Measurements from ENCODE around the gene MTCL1.

Gene MTCL1

DNA sequence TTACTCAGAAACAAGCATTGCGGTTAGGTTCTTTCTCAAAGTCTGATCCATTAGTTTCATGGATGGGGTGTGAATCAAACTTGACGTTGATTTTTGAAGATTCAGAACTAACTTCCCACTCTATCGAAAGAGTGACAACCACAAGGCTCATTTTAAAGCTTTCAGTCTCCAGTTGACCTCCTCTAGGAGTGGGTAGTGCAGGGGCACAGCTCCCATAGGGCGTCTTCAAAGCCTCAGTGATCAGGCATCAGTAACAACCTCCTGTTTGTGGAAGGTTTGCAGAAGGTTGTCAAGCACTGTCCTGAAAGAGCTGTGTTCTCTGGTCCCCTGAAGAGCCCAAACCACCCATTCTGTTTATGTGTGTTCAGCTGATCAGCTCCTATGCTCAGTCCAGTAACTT is 10.2 kb downstream of the MTCL1 start:
- DNase-seq = no peak

GRCh38 chr18:8717011-8717770 is 11.8 kb downstream of the MTCL1 start:
- no peak for DNase-seq

- no peak for DNase-seq
Measured at GRCh38 chr18:8718401-8718913, 13.1 kb downstream of the MTCL1 start.

GRCh38 chr18:8719192-8719591 is 13.8 kb downstream of the MTCL1 start:
- DNase-seq = no peak

- no peak for DNase-seq
Measured at GRCh38 chr18:8720141-8720540, 14.8 kb downstream of the MTCL1 start.

DNA sequence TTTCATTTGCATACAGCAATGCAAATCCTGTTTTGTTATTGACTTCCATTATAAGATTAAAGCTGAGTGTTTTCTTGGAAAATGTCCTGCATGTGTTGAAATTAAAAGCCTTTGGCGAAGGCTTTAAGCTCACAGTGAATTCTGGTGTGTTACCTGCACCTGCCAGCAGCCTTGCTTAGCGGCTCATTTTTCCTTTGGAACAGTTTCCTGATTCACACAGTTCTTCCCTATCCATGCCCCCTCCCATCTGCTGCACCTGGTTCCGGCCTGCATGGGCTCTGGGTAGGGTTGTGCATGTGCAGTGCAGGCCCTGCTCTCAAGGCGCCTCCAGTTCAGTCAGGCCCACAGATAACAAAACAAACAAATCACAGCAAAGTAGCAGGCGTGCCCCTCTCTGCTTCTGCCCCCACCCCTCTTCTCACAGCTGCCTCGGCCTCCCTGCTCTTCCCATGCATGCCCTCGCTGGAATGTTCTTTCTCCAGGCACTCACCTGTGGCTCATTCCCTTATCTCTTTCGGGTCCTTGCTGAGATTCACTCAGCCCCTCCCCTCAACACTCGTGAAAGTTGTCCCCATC is 15.8 kb downstream of the MTCL1 start:
- DNase-seq = no peak

DNA sequence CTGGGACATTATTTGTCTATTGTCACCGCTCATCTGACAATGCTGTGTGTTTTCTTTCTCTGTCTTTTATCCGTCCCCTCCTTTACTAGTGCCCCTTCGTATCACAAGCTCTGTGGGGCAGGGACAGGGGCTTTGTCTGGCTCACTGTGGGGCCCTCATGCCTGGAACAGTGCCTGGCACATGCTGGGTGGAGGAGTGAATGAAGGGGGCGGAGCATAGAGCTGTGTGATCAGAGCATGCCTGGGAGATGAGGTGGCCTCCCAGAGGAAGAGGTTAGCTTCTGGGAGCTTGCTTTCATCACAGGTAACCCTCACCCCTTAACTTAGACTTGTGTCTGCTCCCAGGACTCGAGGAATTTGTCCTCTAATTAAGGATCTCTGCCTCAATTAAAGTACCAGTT is 16.4 kb downstream of the MTCL1 start:
- no peak for DNase-seq

- no peak for DNase-seq
Measured at GRCh38 chr18:8722946-8723820, 17.8 kb downstream of the MTCL1 start.

DNA sequence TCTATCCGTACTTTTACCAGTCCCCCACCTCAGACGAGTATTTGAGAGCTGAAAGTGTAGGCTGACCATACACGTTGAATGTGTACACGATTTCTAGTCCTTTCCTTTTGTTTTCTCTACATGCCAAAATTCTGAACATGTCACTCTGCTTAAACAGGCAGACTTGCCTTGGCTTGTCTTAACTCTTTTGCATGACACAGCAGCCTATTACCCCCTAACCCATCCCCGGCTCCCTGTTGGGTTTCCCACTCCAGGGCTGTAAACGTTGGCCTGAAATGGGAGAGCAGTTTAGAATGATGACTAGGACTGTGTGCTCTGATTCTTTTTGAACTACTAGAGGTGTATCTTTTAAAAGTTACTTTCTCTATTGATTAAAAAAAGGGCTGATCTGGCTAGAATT is 19.1 kb downstream of the MTCL1 start:
- no peak for DNase-seq

GRCh38 chr18:8726281-8726680 is 20.9 kb downstream of the MTCL1 start:
- no peak for DNase-seq

DNA sequence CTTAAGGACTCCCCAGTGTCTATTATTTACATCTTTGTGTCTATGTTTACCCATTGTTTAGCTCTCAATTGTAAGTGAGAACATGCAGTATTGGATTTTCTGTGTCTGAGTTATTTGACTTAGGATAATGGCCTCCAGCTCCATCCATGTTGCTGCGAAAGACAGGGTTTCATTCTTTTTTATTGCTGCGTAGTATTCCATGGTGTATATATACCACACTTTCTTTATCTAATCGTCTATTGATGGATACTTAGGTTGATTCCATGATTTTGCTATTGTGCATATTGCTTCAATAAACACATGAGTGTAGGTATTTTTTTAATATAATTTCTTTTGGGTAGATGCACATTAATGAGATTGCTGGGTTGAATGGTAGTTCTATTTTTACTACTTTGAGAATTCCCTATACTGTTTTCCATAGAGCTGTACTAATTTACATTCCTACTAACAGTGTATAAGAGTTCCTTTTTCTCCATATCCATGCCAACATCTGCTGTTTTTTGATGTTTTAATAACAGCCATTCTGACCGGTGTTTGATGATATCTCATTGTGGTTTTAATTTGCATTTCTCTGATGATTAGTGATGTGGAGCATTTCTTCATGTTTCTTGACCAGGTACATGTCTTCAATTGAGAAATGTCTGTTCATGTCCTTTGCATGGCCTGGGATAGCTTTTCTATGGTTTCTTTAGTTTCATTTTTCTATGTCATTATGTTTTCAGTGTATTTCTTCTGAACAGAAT is 21.8 kb downstream of the MTCL1 start:
- DNase-seq = no peak

DNA sequence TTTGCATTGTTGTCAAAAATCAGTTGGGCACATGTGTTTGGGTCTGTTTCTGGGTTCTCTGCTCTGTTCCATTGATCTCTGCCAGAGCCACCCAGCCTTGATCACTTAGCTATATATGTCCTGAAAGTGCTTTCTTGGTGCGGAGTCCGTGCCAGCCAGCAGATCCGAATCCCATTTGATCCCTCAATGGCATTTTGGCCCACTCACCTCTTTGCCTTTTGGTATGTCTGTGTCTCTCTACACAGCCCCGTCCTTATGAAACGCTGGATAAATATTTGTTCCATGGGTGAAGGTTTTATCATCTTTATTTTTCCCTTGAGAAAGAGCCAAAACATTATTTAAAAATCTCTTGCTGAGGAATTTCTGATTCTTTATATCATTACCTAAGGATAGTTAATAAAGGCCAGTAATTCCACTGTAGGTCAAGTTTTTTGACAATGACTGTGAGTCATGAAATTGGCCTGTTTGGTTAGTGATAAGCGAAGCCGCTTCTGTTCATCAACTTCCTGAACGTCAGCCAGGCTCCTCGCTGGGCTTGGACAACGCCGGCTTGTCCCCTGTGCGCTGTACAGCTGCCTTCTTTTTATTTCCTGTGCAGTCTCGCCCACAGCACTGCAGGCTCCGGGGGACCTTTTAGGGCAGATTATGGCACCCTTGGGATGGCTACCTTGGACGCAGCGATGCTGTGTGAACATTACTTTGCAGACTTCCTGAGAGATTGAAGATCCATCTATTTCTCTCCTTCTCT is 24.9 kb downstream of the MTCL1 start:
- DNase-seq = no peak

GRCh38 chr18:8732442-8733360 is 27.3 kb downstream of the MTCL1 start:
- DNase-seq = no peak

DNA sequence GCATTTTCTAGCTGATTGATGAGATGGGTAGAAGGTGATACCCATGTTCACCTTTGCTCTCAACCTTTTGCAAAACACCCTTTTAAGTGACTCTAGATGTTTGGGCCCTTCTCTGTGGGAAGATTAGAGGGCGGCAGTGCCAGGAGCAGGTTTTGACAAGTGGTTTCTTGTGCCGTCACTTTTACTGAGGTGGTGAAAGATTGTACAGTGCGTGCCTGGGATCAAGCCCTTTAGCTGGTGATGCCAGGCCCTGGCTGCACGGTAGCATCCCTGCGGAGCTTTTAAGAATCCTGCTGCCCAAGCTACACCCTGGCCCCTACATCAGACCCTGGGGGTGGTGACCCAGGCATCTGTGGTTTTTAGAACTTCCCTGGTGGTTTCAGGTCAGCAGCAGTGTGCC is 29.1 kb downstream of the MTCL1 start:
- no peak for DNase-seq

GRCh38 chr18:8735274-8735673 is 29.9 kb downstream of the MTCL1 start:
- DNase-seq = no peak

- DNase-seq = no peak
Measured at GRCh38 chr18:8741117-8741516, 35.8 kb downstream of the MTCL1 start.

DNA sequence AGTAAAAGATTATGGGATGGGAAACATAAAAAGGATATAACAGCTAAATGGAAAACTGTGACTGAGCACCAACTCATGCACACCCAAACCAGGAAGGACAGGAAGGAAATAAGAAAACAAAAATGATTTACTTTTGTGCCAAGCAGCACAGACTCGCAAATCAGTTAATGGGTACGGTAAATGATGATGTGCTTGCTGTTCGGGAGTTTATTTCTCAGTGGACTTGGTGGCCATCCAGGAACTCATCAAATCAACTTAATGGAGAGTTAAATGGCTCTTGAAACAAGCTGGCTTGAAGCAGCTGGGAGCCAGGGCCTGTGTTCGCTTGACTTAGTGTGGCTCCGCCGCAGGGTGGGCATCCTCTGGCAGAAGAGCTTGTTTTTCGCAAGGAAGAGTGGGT is 36.2 kb downstream of the MTCL1 start:
- DNase-seq = no peak

DNA sequence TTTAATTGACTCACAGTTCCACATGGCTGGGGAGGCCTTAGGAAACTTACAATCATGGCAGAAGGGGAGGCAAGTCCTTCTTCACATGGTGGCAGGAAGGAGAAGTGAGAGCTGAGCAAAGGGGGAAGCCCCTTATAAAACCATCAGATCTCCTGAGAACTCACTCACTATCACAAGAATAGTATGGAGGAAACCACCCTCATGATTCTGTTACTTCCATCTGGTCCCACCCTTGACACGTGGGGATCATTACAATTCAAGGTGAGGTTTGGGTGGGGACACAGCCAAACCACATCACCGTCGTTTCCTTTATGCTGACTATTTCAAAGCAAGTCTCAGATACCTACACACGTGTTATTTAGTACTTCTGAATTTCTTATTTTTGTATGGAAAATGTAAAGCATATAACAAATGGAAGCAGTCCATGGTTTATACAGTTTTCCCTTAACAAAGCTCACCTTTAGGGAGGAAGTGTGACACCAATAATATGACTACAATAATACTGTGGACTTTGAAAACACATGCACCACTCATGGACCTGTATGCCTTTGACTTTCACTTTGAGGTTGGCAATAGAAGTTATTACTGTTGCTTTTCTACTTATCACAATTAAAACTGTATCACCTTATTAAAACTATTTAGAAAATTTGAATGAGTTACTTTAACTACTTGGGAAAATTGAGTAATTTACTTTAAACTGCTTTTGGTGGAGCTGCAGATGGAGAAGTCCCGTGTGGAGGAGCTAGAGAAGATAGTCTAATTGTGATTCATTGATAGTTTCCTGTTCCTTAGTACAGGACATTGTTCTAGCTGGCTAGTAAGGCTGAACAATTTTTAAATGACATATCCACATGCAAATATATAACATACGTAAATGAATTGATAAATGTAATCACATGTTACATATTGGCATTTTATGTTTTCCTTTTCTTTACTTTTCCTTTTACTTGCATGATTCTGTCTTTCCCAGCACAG is 37.3 kb downstream of the MTCL1 start:
- no peak for DNase-seq

DNA sequence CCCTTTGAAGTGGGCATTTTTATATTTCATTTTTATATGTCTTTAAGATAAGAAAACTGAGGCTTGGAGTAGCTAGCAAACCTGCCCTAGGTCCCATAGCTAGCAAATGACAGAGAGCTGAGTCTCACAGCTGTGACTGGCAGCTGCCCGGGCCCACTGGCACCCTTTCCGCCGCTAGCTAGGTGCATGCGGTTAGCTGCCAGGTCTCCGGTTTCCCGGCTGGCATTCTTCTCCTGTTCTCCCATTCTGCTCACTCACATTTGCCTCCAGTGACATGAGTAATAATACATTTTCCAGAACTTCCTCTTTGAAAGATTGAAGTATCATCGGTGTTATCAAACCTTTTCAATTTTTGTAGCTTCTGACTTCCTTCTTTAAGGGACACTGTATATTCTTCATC is 38.7 kb downstream of the MTCL1 start:
- no peak for DNase-seq

DNA sequence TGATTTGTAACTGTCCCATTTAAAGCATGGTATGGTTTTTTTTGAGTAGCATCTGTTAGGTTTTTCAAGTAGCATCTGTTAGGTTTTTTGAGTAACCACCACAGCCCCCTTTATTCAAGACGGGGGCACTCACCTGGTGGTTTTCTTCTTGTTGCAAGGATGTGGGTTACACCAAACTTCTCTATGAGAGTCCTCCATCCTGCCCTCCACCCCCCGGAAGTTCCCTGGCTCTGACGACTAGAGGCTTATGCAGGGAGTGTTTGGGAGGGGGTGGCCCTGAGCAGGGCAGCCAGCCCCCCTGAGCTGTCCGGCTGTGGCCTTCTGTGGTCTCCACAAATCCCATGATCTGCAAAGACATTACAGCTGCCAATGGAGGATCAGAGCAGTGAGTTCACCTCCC is 39.3 kb downstream of the MTCL1 start:
- DNase-seq = no peak

Measured in RPMI8226 (cell line).